ENCODE data around the gene PRTFDC1. TPM values are rescaled to one million over a fixed set of nuclear protein-coding genes. Genes with fewer than 3 reads are reported as not detected.
A peak's percentile ranks its signal among the peaks of the same experiment; 100 is the strongest.

The PRTFDC1 gene
- total RNA-seq, 1 donor from 2014 or later: 9.1 TPM

DNA sequence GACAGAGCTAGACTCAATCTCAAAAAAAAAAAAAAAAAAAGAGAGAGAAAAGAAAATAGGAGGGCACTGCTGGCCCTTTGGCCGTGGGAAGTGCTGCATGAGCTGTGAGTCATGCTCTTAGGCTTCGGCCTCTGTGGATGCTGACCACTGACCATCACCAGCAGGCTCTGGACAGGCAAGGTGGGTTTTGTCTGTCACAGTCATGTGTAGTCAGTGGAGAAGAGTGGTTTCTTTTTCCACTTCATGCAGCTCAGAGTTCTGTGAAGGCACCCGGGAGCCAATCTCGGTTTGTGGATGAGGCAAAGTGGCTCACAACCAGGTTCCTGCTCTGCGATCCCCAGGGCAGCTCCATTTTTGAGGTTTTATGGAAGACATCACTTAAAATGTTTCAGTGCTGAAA lies 58.1 kb downstream of the PRTFDC1 start:
- no peaks in the 10 kb centered on the region for H3K27me3 Mint-ChIP-seq (ENCODE audit: low read depth, unreplicated experiment)
- DNase-seq (ENCODE audit: low read depth) (peak; percentile 96), FAIRE-seq (no peak)
- Histone ChIP-seq H3K27ac (ENCODE audit: low read depth, low read length) (peak overlapping the region; percentile 39), H3K4me2 (ENCODE audit: low read length) (peak overlapping the region; percentile 45), H3K9ac (ENCODE audit: low read length) (peak overlapping the region; percentile 35), H2AFZ (ENCODE audit: low read depth, low read length) (no peak overlapping the region), H3K27me3 (ENCODE audit: insufficient read depth, low read length) (no peaks in the 10 kb centered on the region), H3K4me3 (ENCODE audit: insufficient read depth, low read depth, low read length) (no peak overlapping the region), H3K4me1 (ENCODE audit: insufficient read depth, low read length) (peaks cover 45% of the 10 kb centered on the region), H4K20me1 (ENCODE audit: insufficient read depth, low read length) (no peaks in the 10 kb centered on the region), H3K79me2 (ENCODE audit: insufficient read depth, low read length) (no peaks in the 10 kb centered on the region), H3K9me3 (ENCODE audit: insufficient read depth, low read depth, low read length) (no peaks in the 10 kb centered on the region), H3K36me3 (ENCODE audit: insufficient read depth, low read length) (no peaks in the 10 kb centered on the region)
- peak overlapping the region; percentile 90 for H3K27ac Mint-ChIP-seq (ENCODE audit: unreplicated experiment)
- H3K36me3 Mint-ChIP-seq (ENCODE audit: low read depth, unreplicated experiment): no peaks in the 10 kb centered on the region
- TF ChIP-seq, protein P1, sequence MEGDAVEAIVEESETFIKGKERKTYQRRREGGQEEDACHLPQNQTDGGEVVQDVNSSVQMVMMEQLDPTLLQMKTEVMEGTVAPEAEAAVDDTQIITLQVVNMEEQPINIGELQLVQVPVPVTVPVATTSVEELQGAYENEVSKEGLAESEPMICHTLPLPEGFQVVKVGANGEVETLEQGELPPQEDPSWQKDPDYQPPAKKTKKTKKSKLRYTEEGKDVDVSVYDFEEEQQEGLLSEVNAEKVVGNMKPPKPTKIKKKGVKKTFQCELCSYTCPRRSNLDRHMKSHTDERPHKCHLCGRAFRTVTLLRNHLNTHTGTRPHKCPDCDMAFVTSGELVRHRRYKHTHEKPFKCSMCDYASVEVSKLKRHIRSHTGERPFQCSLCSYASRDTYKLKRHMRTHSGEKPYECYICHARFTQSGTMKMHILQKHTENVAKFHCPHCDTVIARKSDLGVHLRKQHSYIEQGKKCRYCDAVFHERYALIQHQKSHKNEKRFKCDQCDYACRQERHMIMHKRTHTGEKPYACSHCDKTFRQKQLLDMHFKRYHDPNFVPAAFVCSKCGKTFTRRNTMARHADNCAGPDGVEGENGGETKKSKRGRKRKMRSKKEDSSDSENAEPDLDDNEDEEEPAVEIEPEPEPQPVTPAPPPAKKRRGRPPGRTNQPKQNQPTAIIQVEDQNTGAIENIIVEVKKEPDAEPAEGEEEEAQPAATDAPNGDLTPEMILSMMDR (IDR thresholded peaks at IDR 0.05; ENCODE audit: insufficient read depth, low read depth, low read length): no peak
- no peak for TF ChIP-seq EZH2 (IDR thresholded peaks at IDR 0.05; ENCODE audit: insufficient read depth, low read length)
- H3K9me3 Mint-ChIP-seq (ENCODE audit: unreplicated experiment): peaks cover 2% of the 10 kb centered on the region
- H3K4me1 Mint-ChIP-seq (ENCODE audit: low read depth, unreplicated experiment): peaks cover 42% of the 10 kb centered on the region
- H3K4me3 Mint-ChIP-seq (ENCODE audit: unreplicated experiment): peak overlapping the region; percentile 62

DNA sequence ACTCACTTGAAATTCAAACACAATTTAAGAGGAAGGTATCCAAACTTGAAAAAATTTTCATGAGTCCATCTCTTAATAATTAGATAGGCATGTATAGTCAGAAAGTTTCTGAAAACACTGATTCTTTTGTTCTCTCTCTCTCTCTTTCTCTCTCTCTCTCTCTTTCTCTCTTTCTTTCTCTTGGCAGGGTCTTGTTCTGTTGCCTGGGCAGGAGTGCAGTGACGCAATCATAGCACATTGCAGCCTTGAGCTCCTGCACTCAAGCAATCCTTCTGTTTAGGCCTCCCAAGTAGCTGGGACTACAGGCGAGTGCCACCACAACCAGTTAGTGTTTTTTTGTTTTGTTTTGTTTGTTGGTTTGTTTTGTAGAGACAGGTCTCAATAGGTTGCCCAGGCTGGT lies 59.3 kb downstream of the PRTFDC1 start:
- no peak for FAIRE-seq
- Histone ChIP-seq H3K9ac (ENCODE audit: low read length) (no peak overlapping the region), H4K20me1 (ENCODE audit: insufficient read depth, low read length) (no peaks in the 10 kb centered on the region), H3K79me2 (ENCODE audit: insufficient read depth, low read length) (no peaks in the 10 kb centered on the region), H3K27me3 (ENCODE audit: insufficient read depth, low read length) (no peaks in the 10 kb centered on the region), H3K4me2 (ENCODE audit: low read length) (no peak overlapping the region), H3K9me3 (ENCODE audit: insufficient read depth, low read depth, low read length) (no peaks in the 10 kb centered on the region), H3K4me3 (ENCODE audit: insufficient read depth, low read depth, low read length) (no peak overlapping the region), H3K36me3 (ENCODE audit: insufficient read depth, low read length) (no peaks in the 10 kb centered on the region), H2AFZ (ENCODE audit: low read depth, low read length) (no peak overlapping the region), H3K27ac (ENCODE audit: low read depth, low read length) (no peak overlapping the region), H3K4me1 (ENCODE audit: insufficient read depth, low read length) (peaks cover 45% of the 10 kb centered on the region)
- peaks cover 41% of the 10 kb centered on the region for H3K4me1 Mint-ChIP-seq (ENCODE audit: low read depth, unreplicated experiment)
- H3K4me3 Mint-ChIP-seq (ENCODE audit: unreplicated experiment): no peak overlapping the region
- TF ChIP-seq EZH2 (IDR thresholded peaks at IDR 0.05; ENCODE audit: insufficient read depth, low read length): no peak
- TF ChIP-seq, protein P1 (IDR thresholded peaks at IDR 0.05; ENCODE audit: insufficient read depth, low read depth, low read length): no peak
- peak overlapping the region; percentile 37 for H3K27ac Mint-ChIP-seq (ENCODE audit: unreplicated experiment)
- no peaks in the 10 kb centered on the region for H3K36me3 Mint-ChIP-seq (ENCODE audit: low read depth, unreplicated experiment)
- no peaks in the 10 kb centered on the region for H3K9me3 Mint-ChIP-seq (ENCODE audit: unreplicated experiment)
- peak; percentile 36 for DNase-seq (ENCODE audit: low read depth)
- no peaks in the 10 kb centered on the region for H3K27me3 Mint-ChIP-seq (ENCODE audit: low read depth, unreplicated experiment)

DNA sequence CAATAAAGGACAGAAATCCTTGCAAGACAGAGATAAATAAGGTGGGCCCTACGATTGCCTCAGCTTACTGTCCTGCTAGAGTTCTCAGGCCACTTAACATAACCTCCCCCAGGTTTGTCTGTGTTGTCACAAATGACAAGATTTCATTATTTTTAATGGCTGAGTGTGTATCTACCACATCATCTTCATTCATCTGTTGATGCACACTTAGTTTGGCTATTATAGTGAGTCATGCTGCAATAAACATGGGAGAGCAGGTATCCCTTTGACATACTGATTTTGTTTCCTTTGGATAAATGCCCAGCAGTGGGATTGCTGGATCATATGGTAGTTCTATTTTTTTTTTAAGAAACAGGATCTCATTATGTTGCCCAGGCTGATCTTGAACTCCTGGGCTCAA lies 60.6 kb downstream of the PRTFDC1 start:
- Mint-ChIP-seq H3K9me3 (ENCODE audit: unreplicated experiment) (peaks cover 3% of the 10 kb centered on the region), H3K4me3 (ENCODE audit: unreplicated experiment) (no peak overlapping the region), H3K27me3 (ENCODE audit: low read depth, unreplicated experiment) (no peaks in the 10 kb centered on the region), H3K4me1 (ENCODE audit: low read depth, unreplicated experiment) (peaks cover 31% of the 10 kb centered on the region), H3K36me3 (ENCODE audit: low read depth, unreplicated experiment) (no peaks in the 10 kb centered on the region), H3K27ac (ENCODE audit: unreplicated experiment) (no peak overlapping the region)
- Histone ChIP-seq H4K20me1 (ENCODE audit: insufficient read depth, low read length) (no peaks in the 10 kb centered on the region), H3K27ac (ENCODE audit: low read depth, low read length) (peak overlapping the region; percentile 6), H3K36me3 (ENCODE audit: insufficient read depth, low read length) (no peaks in the 10 kb centered on the region), H3K4me1 (ENCODE audit: insufficient read depth, low read length) (peaks cover 34% of the 10 kb centered on the region), H3K4me3 (ENCODE audit: insufficient read depth, low read depth, low read length) (no peak overlapping the region), H3K27me3 (ENCODE audit: insufficient read depth, low read length) (no peaks in the 10 kb centered on the region), H3K4me2 (ENCODE audit: low read length) (peak overlapping the region; percentile 12), H2AFZ (ENCODE audit: low read depth, low read length) (no peak overlapping the region), H3K9ac (ENCODE audit: low read length) (no peak overlapping the region), H3K9me3 (ENCODE audit: insufficient read depth, low read depth, low read length) (no peaks in the 10 kb centered on the region), H3K79me2 (ENCODE audit: insufficient read depth, low read length) (no peaks in the 10 kb centered on the region)
- TF ChIP-seq EZH2 (IDR thresholded peaks at IDR 0.05; ENCODE audit: insufficient read depth, low read length): no peak
- TF ChIP-seq, protein P1 (IDR thresholded peaks at IDR 0.05; ENCODE audit: insufficient read depth, low read depth, low read length): no peak
- FAIRE-seq: no peak
- DNase-seq (ENCODE audit: low read depth): peak; percentile 85
